Activated CD4-positive, alpha-beta memory T cell treated with anti-CD3 and anti-CD28 coated beads, Interleukin-2, amount 10 ng/mL, durations not matched to agents 7 days and 5 days (primary cell): ENCODE data around the gene RNF141. TPM values are rescaled to one million over a fixed set of nuclear protein-coding genes. Genes with fewer than 3 reads are reported as not detected.

Source experiments
- CTCF ChIA-PET: fragments of 350-600 bp; sonication (Branson Sonifier 250); formaldehyde crosslinking; loops from one replicate; lab custom pipeline; 2021; ENCODE audit warnings: antibody characterized with exemption, inconsistent platforms; lab: Charles Lee
- POLR2A ChIA-PET: fragments of 350-600 bp; sonication (Branson Sonifier 250); formaldehyde crosslinking; loops from one replicate; lab custom pipeline; 2021; ENCODE audit warnings: antibody characterized with exemption; lab: Charles Lee
- DNase-seq: peaks from one replicate; pipeline ENCODE4 v3.0.0-alpha.2; 2020
- H3K27ac Mint-ChIP-seq: one replicate; pipeline ENCODE4 v1.8.0; 2021; ENCODE audit warnings: mild to moderate bottlenecking, mixed read lengths
- H3K27me3 Mint-ChIP-seq: one replicate; pipeline ENCODE4 v1.8.0; 2021; ENCODE audit warnings: mixed read lengths
- H3K36me3 Mint-ChIP-seq: one replicate; pipeline ENCODE4 v1.8.0; 2021; ENCODE audit warnings: low read depth, mixed read lengths
- H3K4me1 Mint-ChIP-seq: one replicate; pipeline ENCODE4 v1.8.0; 2021; ENCODE audit warnings: mixed read lengths
- H3K4me3 Mint-ChIP-seq: one replicate; pipeline ENCODE4 v1.8.0; 2021; ENCODE audit warnings: mild to moderate bottlenecking, mixed read lengths
- H3K9me3 Mint-ChIP-seq: one replicate; pipeline ENCODE4 v1.8.0; 2021; ENCODE audit warnings: mixed read lengths
- total RNA-seq, 2 experiments: library from RNA; stranded (reverse); gene quantifications; one replicate each; pipeline ENCODE4 v1.2.3, GENCODE V29; 2021

The RNF141 gene
- total RNA-seq, 2 experiments from 2014 or later = 12.2 to 12.3 TPM

- Mint-ChIP-seq H3K4me1 (peaks cover 8% of the 10 kb centered on the region), H3K9me3 (no peaks in the 10 kb centered on the region), H3K27me3 (no peaks in the 10 kb centered on the region), H3K36me3 (peaks cover 33% of the 10 kb centered on the region), H3K27ac (no peak overlapping the region), H3K4me3 (no peak overlapping the region)
- ChIA-PET CTCF (interaction anchor here (0.6 to 3.1 kb wide), 2 partner anchors 26 to 213 kb away, joined by 4 to 21 read pairs; partner anchors contain the start of gene RNF141), POLR2A (no interaction called here)
- DNase-seq = no peak
These were observed 25.6 kb downstream of the RNF141 start for GRCh38 chr11:10515418-10515817.

GRCh38 chr11:10514709-10515108 is 26.3 kb downstream of the RNF141 start:
- H3K4me3 Mint-ChIP-seq = no peak overlapping the region
- CTCF ChIA-PET = no interaction called here

GRCh38 chr11:10514202-10514601 is 26.8 kb downstream of the RNF141 start:
- Mint-ChIP-seq H3K36me3 (peaks cover 29% of the 10 kb centered on the region), H3K4me3 (no peak overlapping the region), H3K4me1 (peaks cover 8% of the 10 kb centered on the region), H3K27me3 (no peaks in the 10 kb centered on the region), H3K27ac (no peak overlapping the region), H3K9me3 (no peaks in the 10 kb centered on the region)
- DNase-seq = no peak
- ChIA-PET POLR2A (no interaction called here), CTCF (interaction anchor here (2.1 kb wide), 1 partner anchor 101 kb away, joined by 5 read pairs; no protein-coding TSS in a partner anchor)

More at GRCh38 chr11:10514709-10515108, 26.3 kb downstream of the RNF141 start:
- POLR2A ChIA-PET = no interaction called here
- no peak for DNase-seq
- Mint-ChIP-seq H3K27me3 (no peaks in the 10 kb centered on the region), H3K9me3 (no peaks in the 10 kb centered on the region), H3K36me3 (peaks cover 31% of the 10 kb centered on the region), H3K27ac (no peak overlapping the region), H3K4me1 (peaks cover 8% of the 10 kb centered on the region)

GRCh38 chr11:10511181-10511621 is 29.8 kb downstream of the RNF141 start:
- H3K9me3 Mint-ChIP-seq = no peaks in the 10 kb centered on the region
- H3K27ac Mint-ChIP-seq = no peak overlapping the region
- ChIA-PET CTCF (interaction anchor here (1.0 to 2.5 kb wide), 4 partner anchors 30 to 143 kb away, joined by 3 to 11 read pairs (median 4); partner anchors contain the start of gene RNF141), POLR2A (no interaction called here)
- DNase-seq = no peak
- peaks cover 8% of the 10 kb centered on the region for H3K4me1 Mint-ChIP-seq
- no peak overlapping the region for H3K4me3 Mint-ChIP-seq
- peaks cover 16% of the 10 kb centered on the region for H3K36me3 Mint-ChIP-seq
- no peaks in the 10 kb centered on the region for H3K27me3 Mint-ChIP-seq

GRCh38 chr11:10506008-10506370 is 35.0 kb downstream of the RNF141 start:
- no peak for DNase-seq
- H3K9me3 Mint-ChIP-seq = no peaks in the 10 kb centered on the region
- ChIA-PET POLR2A (no interaction called here), CTCF (interaction anchor here (1.2 kb wide), 1 partner anchor 92 kb away, joined by 3 read pairs; no protein-coding TSS in a partner anchor)
- H3K36me3 Mint-ChIP-seq = peaks cover 36% of the 10 kb centered on the region
- no peaks in the 10 kb centered on the region for H3K27me3 Mint-ChIP-seq
- no peak overlapping the region for H3K27ac Mint-ChIP-seq
- no peak overlapping the region for H3K4me3 Mint-ChIP-seq
- no peaks in the 10 kb centered on the region for H3K4me1 Mint-ChIP-seq

GRCh38 chr11:10505278-10506007 is 35.5 kb downstream of the RNF141 start:
- no peak overlapping the region for H3K27ac Mint-ChIP-seq
- CTCF ChIA-PET = interaction anchor here (1.2 kb wide), 1 partner anchor 92 kb away, joined by 3 read pairs; no protein-coding TSS in a partner anchor
- no peaks in the 10 kb centered on the region for H3K4me1 Mint-ChIP-seq
- DNase-seq = no peak
- POLR2A ChIA-PET = no interaction called here
- H3K9me3 Mint-ChIP-seq = no peaks in the 10 kb centered on the region
- H3K4me3 Mint-ChIP-seq = no peak overlapping the region
- H3K27me3 Mint-ChIP-seq = no peaks in the 10 kb centered on the region
- H3K36me3 Mint-ChIP-seq = peaks cover 38% of the 10 kb centered on the region

GRCh38 chr11:10504490-10504889 is 36.5 kb downstream of the RNF141 start:
- CTCF ChIA-PET = no interaction called here

GRCh38 chr11:10503777-10504480 is 37.1 kb downstream of the RNF141 start:
- Mint-ChIP-seq H3K4me1 (no peaks in the 10 kb centered on the region), H3K4me3 (no peak overlapping the region), H3K36me3 (peaks cover 46% of the 10 kb centered on the region), H3K27ac (no peak overlapping the region), H3K9me3 (no peaks in the 10 kb centered on the region), H3K27me3 (no peaks in the 10 kb centered on the region)
- CTCF ChIA-PET = no interaction called here
- POLR2A ChIA-PET = interaction anchor here (0.8 kb wide), 1 partner anchor 89 kb away, joined by 3 read pairs; no protein-coding TSS in a partner anchor
- DNase-seq = no peak

More at GRCh38 chr11:10504490-10504889, 36.5 kb downstream of the RNF141 start:
- no peaks in the 10 kb centered on the region for H3K4me1 Mint-ChIP-seq
- no peak overlapping the region for H3K4me3 Mint-ChIP-seq
- no peak overlapping the region for H3K27ac Mint-ChIP-seq
- H3K27me3 Mint-ChIP-seq = no peaks in the 10 kb centered on the region
- POLR2A ChIA-PET = interaction anchor here (0.8 kb wide), 1 partner anchor 89 kb away, joined by 3 read pairs; no protein-coding TSS in a partner anchor
- DNase-seq = no peak
- H3K36me3 Mint-ChIP-seq = peaks cover 43% of the 10 kb centered on the region
- no peaks in the 10 kb centered on the region for H3K9me3 Mint-ChIP-seq

- ChIA-PET POLR2A (no interaction called here), CTCF (no interaction called here)
- Mint-ChIP-seq H3K9me3 (no peaks in the 10 kb centered on the region), H3K27me3 (no peaks in the 10 kb centered on the region), H3K36me3 (peaks cover 46% of the 10 kb centered on the region), H3K27ac (no peak overlapping the region), H3K4me1 (no peaks in the 10 kb centered on the region), H3K4me3 (no peak overlapping the region)
- no peak for DNase-seq
These were observed 37.8 kb downstream of the RNF141 start for GRCh38 chr11:10503221-10503620.

GRCh38 chr11:10502770-10503169 is 38.2 kb downstream of the RNF141 start:
- Mint-ChIP-seq H3K36me3 (peaks cover 51% of the 10 kb centered on the region), H3K9me3 (no peaks in the 10 kb centered on the region), H3K4me1 (no peaks in the 10 kb centered on the region), H3K27me3 (no peaks in the 10 kb centered on the region), H3K27ac (no peak overlapping the region), H3K4me3 (no peak overlapping the region)
- ChIA-PET CTCF (no interaction called here), POLR2A (no interaction called here)
- DNase-seq = no peak

- Mint-ChIP-seq H3K9me3 (no peaks in the 10 kb centered on the region), H3K4me1 (no peaks in the 10 kb centered on the region), H3K27ac (no peak overlapping the region), H3K4me3 (no peak overlapping the region), H3K27me3 (no peaks in the 10 kb centered on the region), H3K36me3 (peaks cover 51% of the 10 kb centered on the region)
- ChIA-PET POLR2A (no interaction called here), CTCF (no interaction called here)
- no peak for DNase-seq
These were observed 38.8 kb downstream of the RNF141 start for GRCh38 chr11:10502065-10502680.

GRCh38 chr11:10500757-10501684 is 40.0 kb downstream of the RNF141 start:
- H3K36me3 Mint-ChIP-seq = peaks cover 59% of the 10 kb centered on the region
- H3K4me3 Mint-ChIP-seq = no peak overlapping the region
- ChIA-PET POLR2A (no interaction called here), CTCF (no interaction called here)
- no peaks in the 10 kb centered on the region for H3K9me3 Mint-ChIP-seq
- DNase-seq = no peak
- no peak overlapping the region for H3K27ac Mint-ChIP-seq
- H3K27me3 Mint-ChIP-seq = no peaks in the 10 kb centered on the region
- no peaks in the 10 kb centered on the region for H3K4me1 Mint-ChIP-seq
